Subcutaneous adipose tissue (tissue), 4 donors: ENCODE data around the gene ACLY. TPM values are rescaled to one million over a fixed set of nuclear protein-coding genes. Genes with fewer than 3 reads are reported as not detected.

Experiments
- small RNA-seq: library from RNA; depleted of rRNA; stranded (forward); fragments of <200 nt; gene quantifications from one replicate; pipeline ENCODE3, GENCODE V24; 2016
- total RNA-seq, 4 donors: library from RNA; depleted of rRNA; stranded (reverse); fragments of >200 nt; gene quantifications; one replicate each; pipeline ENCODE4 v1.1.0, GENCODE V29; 2016
- TF ChIP-seq, protein P1 (sequence below): fragments of 450-650 bp; IDR thresholded peaks from one replicate; pipeline ENCODE4 v1.5.1; 2016; ENCODE audit warnings: low read depth, mild to moderate bottlenecking, control low read depth, antibody characterized with exemption, moderate library complexity

The ACLY gene
- total RNA-seq, 4 donors from 2014 or later = 50.9 to 75.9 (median 64.1) TPM

DNA sequence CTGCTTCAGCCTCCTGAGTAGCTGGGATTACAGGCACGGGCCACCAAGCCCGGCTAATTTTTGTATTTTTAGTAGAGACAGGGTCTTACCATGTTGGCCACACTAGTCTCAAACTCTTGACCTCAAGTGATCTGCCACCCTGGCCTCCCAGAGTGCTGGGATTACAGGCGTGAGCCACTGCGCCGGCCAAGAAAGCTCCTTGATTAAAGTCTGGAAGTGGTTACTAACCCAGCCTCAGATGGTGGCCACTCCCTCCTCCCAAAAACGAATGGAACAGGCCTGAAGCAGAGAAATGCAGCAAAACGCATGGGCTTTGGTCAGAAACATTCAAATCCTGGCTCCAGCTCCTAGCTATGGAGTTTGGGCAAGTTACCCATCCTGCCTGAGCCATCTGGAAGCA lies 94.7 kb downstream of the ACLY start:
- TF ChIP-seq, protein P1, sequence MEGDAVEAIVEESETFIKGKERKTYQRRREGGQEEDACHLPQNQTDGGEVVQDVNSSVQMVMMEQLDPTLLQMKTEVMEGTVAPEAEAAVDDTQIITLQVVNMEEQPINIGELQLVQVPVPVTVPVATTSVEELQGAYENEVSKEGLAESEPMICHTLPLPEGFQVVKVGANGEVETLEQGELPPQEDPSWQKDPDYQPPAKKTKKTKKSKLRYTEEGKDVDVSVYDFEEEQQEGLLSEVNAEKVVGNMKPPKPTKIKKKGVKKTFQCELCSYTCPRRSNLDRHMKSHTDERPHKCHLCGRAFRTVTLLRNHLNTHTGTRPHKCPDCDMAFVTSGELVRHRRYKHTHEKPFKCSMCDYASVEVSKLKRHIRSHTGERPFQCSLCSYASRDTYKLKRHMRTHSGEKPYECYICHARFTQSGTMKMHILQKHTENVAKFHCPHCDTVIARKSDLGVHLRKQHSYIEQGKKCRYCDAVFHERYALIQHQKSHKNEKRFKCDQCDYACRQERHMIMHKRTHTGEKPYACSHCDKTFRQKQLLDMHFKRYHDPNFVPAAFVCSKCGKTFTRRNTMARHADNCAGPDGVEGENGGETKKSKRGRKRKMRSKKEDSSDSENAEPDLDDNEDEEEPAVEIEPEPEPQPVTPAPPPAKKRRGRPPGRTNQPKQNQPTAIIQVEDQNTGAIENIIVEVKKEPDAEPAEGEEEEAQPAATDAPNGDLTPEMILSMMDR = no peak

DNA sequence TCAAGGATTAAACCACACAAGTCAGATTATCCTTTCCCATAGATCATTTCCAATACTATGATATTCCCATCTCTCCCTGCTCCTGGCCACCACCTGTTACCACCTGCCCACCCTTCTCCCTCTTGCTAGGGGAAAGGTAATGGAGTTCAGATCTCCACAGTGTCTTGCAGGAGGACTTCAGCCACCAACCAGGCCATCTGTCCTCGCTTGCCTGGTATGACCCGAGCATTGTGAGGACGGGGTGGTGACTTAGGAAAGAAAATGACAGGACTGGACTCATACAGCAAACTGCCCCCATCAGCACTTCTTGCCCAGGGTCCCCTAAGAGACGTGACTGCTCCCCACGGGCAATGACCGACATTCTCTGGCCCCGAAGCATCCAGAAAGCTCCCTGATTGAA lies 95.2 kb downstream of the ACLY start:
- TF ChIP-seq, protein P1 = no peak

DNA sequence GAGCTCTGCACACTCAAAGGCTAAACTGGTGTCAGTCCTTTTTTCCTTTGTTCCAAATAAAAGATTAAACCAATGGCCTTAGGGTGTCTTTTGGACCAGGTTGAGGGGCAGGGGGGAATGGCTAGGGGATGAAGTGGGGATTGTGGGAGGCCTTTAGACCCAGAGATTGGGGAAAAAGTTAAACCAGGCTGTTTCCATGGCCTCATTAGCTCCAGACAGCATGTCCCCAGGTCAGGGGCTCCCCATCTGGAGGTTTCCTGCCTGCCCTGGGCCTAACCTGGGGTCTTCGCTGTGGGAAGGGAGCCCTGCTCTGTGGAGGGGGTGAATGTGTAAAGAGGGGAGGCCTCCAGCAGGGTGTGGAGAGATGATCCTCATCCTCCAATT lies 95.6 kb downstream of the ACLY start:
- TF ChIP-seq, protein P1 = no peak

DNA sequence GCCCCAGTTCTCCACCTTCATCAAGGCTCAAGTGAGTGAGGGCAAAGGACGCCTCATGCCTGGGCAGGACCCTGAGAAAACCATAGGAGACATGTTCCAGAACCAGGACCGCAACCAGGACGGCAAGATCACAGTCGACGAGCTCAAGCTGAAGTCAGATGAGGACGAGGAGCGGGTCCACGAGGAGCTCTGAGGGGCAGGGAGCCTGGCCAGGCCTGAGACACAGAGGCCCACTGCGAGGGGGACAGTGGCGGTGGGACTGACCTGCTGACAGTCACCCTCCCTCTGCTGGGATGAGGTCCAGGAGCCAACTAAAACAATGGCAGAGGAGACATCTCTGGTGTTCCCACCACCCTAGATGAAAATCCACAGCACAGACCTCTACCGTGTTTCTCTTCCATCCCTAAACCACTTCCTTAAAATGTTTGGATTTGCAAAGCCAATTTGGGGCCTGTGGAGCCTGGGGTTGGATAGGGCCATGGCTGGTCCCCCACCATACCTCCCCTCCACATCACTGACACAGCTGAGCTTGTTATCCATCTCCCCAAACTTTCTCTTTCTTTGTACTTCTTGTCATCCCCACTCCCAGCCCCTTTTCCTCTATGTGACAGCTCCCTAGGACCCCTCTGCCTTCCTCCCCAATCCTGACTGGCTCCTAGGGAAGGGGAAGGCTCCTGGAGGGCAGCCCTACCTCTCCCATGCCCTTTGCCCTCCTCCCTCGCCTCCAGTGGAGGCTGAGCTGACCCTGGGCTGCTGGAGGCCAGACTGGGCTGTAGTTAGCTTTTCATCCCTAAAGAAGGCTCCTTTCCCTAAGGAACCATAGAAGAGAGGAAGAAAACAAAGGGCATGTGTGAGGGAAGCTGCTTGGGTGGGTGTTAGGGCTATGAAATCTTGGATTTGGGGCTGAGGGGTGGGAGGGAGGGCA lies 96.3 kb downstream of the ACLY start:
- TF ChIP-seq, protein P1 = no peak

DNA sequence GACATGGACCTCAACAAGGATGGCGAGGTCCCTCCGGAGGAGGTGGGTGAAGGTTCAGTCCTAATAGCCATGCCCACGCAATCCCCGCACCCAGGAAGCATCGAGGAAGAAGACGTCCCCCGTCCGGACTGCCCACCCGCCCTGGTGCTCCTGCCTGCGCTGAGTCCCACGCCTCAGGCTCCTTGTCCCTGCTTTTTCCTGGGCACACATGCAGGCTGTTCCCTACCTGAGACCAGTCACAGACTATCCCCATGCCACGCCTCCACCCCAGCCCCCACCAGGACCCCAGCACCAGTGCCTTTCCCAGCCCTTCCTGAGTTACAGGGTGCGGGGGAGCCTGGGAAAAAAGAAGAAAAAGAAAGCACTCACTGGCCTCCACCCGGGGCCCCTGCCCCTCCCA lies 97.0 kb downstream of the ACLY start:
- TF ChIP-seq, protein P1 = no peak

DNA sequence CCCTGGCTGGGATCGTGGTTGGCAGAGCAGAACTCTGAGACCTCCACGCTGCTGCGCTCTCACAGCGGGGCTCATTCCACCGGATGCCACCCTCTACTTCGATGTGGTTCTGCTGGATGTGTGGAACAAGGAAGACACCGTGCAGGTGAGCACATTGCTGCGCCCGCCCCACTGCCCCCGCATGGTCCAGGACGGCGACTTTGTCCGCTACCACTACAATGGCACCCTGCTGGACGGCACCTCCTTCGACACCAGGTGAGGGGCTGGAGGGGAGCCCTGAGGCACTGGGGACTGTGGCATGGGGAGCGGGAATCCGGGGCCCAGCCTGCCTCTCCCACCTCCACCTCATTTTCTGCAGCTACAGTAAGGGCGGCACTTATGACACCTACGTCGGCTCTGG lies 100.7 kb downstream of the ACLY start:
- TF ChIP-seq, protein P1 = no peak

Small RNAs within 50 kb of the gene (small RNA-seq; reads per million reads assigned to genes)
- gene AC125257.2 = not detected

Other genes with a start within 250 kb of the ACLY start
- gene EIF1, start 230.1 kb downstream of the ACLY start, total RNA-seq = 1,000 to 10,000 TPM in 1 of 4 donors, 100 to 1,000 TPM in 3; 563 to 1,496 (median 636) TPM
- not detected for gene GAST, start 206.6 kb downstream of the ACLY start, total RNA-seq
- gene HAP1, start 184.3 kb downstream of the ACLY start, total RNA-seq = not detected
- gene JUP, start 132.2 kb downstream of the ACLY start, total RNA-seq = 10 to 100 TPM; 22.7 to 96.3 (median 57.6) TPM
- gene P3H4, start 107.0 kb downstream of the ACLY start, total RNA-seq = 1 to 10 TPM; 1.8 to 5.8 (median 5.0) TPM
- 10 to 100 TPM; 13.7 to 34.8 (median 23.1) TPM for gene FKBP10, start 105.9 kb downstream of the ACLY start, total RNA-seq
- 10 to 100 TPM; 26.7 to 54.4 (median 49.2) TPM for gene NT5C3B, start 82.7 kb downstream of the ACLY start, total RNA-seq
- under 1 TPM in 3 of 4 donors, not detected in 1; 0.51 to 0.66 (median 0.57) TPM for gene KLHL10, start 81.1 kb downstream of the ACLY start, total RNA-seq
- 10 to 100 TPM; 15.1 to 20.5 (median 17.8) TPM for gene KLHL11, start 53.5 kb downstream of the ACLY start, total RNA-seq
- under 1 TPM; 0.33 to 0.88 (median 0.44) TPM for gene ODAD4, start 11.7 kb upstream of the ACLY start, total RNA-seq
- 10 to 100 TPM; 25.4 to 96.1 (median 55.2) TPM for gene CNP, start 47.8 kb upstream of the ACLY start, total RNA-seq
- 10 to 100 TPM; 70.1 to 79.6 (median 76.4) TPM for gene DNAJC7, start 98.5 kb upstream of the ACLY start, total RNA-seq
- 10 to 100 TPM; 21.2 to 37.1 (median 29.0) TPM for gene NKIRAS2, start 101.1 kb upstream of the ACLY start, total RNA-seq
- gene C17orf113, start 131.7 kb upstream of the ACLY start, total RNA-seq = 1 to 10 TPM in 1 of 4 donors, under 1 TPM in 2, not detected in 1; 0.17 to 1.7 (median 0.44) TPM
- under 1 TPM in 2 of 4 donors, not detected in 2; 0.22 to 0.49 TPM for gene ZNF385C, start 179.5 kb upstream of the ACLY start, total RNA-seq
- gene DHX58, start 193.8 kb upstream of the ACLY start, total RNA-seq = 10 to 100 TPM in 3 of 4 donors, 1 to 10 TPM in 1; 4.7 to 17.1 (median 13.5) TPM
- 10 to 100 TPM; 27.2 to 49.9 (median 32.8) TPM for gene KAT2A, start 202.4 kb upstream of the ACLY start, total RNA-seq
- not detected for gene HSPB9, start 203.9 kb upstream of the ACLY start, total RNA-seq
- gene RAB5C, start 236.0 kb upstream of the ACLY start, total RNA-seq = 100 to 1,000 TPM in 3 of 4 donors, 10 to 100 TPM in 1; 89.7 to 167 (median 115) TPM